SK-N-DZ (cell line): Measurements from ENCODE around the gene CISTR.
A peak's percentile ranks its signal among the peaks of the same experiment; 100 is the strongest.

ENCODE experiments used
- DNase-seq: peaks from one replicate; pipeline ENCODE4 v3.0.0-alpha.2; 2015; ENCODE audit warnings: low spot score

CISTR gene

DNA sequence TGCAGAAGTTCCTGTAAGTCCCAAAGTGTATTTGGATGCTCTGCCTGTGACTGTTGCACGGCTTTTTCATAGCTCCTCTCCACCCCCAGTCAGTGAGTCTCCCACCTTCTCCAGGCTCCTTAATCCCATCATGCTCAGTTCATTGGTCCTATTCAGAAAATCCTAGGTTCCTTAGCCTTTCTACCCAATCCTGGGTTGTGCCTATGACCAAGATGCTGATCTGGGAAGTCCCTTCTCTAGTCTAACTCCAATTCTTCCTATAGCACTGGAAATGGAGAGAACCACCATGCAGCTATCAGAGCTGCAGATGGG, 7.7 kb downstream of the CISTR start:
- DNase-seq, result no peak

DNA sequence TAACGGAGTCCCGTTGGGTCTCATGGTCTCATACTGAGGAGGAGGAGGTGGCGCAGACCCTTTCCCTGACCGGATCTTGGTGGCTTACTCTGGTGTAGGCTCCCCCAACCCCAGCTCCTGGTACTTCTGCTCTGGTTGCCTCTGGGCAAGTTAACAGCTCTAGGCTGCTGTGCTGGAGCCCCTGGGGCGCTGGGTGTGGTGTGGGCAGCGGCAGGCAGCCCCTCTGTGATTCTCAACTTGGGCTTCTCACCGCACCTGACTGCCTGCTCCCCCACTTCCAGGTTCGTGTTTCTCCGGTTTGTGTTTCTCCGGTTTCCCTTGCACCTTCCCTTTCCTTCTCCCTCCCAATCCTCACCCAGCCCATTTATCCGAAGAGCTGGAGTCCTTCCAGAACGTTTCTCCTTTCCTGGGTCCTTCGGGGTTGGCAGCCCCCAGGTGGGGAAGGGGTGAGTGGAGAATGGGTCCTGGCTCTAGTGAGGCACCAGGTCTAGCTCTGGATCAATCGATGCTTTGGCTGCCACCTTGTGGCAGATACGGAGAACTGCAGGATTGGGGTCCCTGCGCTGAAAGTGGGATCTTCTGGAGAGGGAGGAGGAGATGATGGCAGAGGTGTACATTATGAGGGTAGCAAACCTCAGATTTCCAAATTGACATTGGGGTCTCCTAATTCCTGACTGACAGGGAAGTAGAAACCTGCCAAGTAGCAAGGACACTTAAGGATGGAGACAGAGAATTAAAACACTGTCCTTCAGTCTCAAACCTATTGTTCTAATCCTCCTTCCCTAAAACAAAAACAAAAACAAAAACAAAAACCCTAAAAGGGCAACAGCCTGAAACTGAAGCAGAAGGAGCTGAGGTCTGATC, 8.3 kb downstream of the CISTR start:
- peak; percentile 79 for DNase-seq

DNA sequence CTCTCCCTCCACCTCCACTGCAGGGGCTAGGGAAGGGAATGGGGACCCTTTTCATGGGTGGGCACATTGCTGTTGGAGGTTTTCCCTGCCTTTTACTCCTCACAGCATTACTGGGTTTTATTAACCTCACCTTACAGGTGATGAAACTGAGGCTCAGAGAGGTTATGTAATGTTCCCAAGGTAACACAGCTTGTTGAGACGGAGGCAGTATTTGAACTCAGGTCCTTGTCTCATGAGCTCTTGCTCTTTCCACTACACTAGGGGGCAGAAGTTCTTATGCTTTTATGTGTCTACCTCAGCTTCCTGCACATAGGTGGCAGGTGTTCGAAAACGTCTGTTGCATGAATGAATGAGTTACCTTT, 11.7 kb downstream of the CISTR start:
- no peak for DNase-seq

DNA sequence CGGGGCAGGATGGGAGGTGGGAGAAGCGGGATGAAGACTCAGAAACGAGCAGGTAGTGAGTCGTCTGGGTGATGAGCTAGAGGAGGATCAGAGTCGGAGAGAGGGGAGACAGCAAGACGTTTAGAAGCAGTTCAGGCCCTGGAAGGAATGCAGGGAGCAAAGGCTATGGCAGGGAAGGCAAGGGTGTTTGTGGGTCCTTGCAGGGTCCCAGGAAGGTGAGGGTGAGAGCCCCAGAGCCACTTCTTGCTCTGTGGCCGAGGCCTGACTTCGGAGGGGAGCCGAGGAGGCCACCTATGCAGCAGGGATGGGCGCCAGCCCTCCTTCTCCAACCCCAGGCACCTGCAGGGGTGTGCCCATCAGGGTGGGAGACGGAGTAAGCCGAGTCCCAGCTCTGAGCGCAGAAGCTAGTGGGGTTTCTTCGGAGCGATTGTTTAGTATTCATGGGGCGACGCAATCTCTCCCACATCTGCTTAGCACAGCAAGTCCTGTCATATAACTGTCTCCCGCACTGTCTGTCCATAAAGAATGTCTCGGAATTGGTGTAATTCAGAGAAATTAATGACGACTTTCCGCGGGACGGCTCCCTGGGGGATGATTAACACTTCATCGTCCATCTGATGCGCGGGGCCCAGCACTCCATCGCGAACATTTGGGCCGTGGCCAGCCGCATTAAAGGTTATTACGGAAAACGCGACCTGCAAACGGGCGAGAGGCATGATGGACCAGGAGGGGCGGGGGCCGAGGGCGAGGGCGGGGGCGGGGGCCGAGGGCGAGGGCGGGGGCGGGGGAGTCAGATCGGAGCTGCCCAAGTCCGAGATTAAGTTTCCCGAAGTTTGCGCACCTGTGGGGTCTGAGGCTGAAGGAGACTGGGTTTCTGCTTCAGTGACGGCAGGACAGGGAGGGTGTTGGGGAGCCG, 12.3 kb downstream of the CISTR start:
- DNase-seq, result no peak

DNA sequence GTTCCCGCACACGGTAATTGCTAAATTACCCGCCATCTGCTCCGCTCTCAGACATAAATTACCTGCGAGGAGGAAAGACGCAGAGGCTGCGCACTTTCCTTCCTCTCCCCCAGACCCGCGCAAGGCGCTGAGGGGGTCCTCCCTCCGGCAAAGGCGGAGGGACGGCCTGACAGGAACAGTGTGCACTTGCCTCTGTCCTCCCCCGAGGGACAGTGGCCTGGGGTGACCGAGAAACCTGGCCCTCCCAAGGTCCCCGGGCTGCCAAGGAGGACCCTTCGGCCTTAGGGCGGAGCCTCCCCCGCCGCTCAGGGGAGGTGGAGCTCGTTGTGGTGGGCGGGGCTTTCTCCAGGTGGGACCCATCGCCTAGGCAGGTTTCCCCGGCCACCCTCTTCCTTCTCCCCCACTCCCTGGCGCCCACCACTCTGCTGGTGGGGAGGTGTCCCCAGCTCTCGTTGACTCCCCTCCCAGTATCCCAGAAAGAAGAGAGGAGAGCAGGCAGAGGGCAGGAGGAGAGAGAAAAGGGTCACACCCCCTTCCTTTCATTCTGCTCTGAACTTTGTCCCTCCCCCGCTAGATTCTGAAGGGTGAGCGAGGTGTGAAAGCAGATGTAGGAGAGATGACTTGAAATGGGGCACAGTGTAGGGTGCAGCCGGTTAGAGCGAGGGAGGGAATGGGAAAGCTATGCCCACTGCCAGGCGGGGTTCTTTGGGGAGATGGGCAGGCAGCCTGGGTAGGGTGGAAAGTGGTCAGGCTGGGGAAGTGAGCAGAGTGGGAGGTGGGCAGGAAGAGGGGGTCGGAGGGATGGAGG, 13.2 kb downstream of the CISTR start:
- no peak for DNase-seq

DNA sequence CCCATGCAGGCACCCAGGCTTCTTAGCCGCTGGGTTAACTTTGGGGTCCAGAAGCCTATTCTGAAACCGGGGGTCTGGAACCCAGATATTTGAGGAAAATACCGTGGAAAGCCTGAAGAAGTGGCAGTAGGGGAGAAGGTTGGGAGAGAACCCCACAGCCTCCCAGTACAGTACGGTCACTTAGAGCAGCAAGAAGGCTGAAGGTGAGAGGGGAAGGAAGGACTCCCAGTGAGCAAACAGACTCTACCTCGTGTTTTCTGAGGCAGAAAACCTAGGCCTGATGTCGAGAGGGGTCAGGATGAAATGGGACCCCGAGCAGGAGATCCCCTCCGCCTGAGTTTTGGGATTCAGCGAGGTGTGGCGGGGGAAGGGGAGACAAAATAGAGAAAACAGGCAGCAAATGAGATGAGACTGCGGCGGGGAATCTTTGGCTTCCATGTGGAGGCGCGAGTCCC, 13.8 kb downstream of the CISTR start:
- DNase-seq, result no peak

DNA sequence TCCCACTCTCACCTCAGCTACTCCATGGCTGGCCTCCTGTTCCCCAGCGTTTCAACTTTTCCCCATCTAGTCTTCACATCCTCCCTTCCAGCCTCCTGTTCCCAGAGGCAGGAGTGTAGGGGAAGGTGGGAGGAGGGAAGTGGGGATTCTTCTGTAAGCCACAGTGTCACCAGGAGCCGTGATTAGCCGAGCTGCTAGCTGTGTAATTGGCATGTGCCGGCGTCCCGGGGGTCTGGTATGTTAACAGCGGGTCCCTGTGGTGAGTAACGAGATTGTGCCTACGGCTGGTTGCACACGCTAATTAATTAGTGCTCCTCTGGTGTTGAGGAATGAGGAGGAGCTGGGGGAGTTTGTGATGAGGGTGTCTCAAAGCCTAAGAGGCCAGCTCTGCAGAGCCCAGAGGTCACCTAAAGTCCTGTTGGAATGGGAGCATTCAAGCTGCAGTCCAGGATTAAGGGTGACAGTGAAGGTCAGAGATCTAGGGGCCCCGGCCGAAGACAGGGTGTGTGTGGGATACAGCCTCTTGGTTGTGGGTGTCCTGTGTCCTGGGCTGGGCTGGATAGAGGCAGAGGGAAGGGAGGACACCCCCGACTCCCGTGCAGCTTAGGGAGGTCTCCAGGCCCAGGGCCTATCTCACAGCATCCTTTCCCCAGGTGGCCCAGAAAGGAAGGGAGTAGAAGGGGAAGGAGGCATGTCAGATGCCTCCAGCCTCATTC, 14.5 kb downstream of the CISTR start:
- no peak for DNase-seq

DNA sequence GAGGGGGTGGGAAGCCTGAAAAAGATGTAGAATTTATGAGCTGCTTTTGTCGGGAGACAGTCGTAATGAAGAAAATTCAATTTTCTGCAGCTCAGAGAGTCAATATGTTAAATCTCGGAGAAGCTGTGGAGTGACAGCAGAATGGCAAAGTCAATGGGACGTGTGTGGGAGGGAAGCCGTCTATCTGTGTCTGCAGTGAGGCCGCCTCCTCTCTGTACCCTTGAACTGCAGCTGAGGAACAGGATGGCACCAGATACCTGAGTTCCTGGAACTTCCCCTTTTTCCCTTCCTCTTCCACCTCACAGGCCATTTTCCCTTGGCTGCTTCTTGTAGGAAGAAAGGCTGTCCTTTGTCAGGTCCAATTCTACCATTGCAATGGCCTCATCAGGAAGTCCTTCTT, 15.2 kb downstream of the CISTR start:
- no peak for DNase-seq

DNA sequence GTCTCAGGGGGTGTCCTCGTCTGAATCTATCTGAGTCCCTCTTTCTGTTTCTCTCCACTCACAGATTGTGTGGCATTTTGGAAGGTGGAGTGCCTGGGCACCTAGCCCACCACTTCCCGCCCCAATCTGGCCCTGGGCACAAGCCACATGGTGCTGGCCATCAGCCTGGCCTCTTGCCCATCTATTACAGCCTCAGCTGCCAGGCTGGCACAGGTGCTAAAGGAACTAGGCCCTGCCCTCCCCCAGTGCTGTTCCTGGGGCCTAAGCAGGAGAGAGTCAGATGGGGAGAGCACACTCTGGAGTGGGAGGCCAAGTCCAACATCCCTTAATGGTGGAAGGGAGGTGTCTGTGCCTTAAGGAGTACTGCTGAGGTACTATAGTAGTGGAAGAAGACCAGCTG, 16.2 kb downstream of the CISTR start:
- DNase-seq, result no peak

DNA sequence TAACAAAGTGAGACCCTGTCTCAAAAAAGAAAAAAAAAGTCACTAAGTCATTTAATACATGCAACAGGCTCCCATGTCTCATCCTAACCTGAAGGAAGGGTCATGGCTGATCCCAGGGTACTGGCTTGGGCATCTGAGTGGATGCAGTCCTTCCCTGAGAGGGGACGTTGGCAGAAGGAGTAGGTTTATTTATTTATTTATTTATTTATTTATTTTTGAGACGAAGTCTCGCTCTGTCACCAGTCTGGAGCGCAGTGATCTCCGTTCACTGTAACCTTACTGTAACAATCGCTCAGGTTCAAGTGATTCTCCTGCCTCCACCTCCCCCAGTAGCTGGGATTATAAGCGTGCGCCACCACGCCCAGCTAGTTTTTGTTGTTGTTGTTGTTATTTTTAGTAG, 17.4 kb downstream of the CISTR start:
- no peak for DNase-seq

DNA sequence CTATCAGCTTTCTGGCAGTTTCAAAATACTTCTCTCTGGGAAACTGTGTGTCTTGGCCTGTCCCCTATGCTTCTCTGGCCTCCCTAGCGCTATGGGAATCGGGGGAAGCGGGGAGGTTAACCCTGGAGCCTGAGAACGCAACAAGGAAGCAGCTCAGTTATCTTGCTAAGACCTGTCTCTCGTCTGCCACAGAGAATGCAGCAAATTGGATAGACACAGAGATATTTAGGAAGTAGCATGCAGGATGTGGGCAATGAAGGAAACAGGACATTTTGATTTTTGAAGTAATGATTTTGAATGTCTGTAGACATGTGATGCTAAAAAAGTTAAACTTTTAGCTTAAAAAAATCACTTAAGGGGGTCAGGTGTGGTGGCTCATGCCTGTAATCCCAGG, 18.0 kb downstream of the CISTR start:
- DNase-seq, result no peak

DNA sequence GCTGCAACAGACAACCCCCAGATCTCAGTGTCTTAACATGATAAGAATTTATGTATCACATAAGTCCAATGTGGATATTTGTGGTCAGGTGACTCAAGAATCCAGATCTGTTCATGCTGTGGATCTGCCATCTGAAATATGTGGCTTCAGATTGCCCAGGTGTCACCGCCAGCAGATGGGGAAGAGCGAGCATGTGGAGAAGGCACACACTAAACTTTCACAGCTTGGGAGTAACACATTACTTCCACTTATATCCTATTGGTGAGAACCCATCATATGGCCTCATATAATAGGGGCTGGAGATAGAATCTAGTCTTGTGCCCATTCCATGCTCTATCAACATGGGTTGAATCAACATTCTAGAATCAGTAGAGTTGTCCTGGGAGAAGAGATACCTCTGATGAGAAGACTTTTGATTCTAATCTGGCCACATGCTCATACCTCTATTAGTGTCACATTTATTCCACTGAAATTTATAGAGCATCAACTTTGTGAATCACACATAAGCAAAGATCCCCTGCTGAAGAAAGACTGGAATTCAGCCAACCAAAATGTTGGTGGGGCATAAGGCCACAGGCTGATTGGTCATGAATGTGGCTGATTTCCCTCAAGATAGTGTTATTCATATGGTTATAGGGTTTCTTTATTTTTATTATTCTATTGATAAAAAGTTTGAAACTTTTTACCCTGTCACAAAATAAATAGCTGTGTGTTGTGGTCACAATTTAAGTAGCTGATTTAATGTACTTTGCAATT, 18.6 kb downstream of the CISTR start:
- DNase-seq, result no peak

DNA sequence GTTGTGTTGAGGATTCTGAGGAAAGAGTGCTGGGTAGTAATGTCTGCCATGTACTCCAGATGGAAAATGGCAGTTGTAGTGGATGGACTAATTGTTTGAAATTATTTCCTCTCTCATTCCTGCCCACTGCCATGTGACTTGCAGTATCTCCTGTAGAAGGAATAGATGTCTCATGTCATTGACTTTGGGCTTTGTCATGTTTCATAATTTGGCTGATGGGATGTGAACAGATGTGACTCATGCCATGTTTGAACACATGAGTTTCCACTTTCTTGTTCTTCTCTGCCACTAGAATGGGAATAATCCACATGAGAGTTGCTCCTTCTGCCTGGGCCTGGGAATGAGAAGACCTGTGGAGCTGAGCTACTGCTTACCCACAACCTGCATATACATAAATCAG, 22.1 kb downstream of the CISTR start:
- DNase-seq, result no peak

DNA sequence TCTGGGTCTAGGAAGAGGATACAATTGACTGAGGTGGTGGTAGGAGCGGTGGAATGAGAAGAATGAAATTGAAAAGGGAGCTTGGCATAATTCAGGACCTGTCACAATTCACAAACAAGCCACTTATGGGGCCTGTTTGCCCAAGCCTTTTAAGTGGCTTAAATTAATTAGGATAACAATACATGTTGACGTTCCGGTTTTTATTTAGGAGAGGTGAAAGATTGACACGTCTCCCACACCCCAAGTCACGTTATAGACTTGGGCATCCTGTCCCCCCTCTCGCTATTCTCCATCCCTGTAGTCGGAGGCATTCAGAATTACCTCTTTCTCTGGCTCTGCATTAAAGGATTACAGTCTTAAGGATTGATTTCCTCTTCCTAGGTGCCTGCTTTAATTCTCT, 23.6 kb downstream of the CISTR start:
- no peak for DNase-seq

DNA sequence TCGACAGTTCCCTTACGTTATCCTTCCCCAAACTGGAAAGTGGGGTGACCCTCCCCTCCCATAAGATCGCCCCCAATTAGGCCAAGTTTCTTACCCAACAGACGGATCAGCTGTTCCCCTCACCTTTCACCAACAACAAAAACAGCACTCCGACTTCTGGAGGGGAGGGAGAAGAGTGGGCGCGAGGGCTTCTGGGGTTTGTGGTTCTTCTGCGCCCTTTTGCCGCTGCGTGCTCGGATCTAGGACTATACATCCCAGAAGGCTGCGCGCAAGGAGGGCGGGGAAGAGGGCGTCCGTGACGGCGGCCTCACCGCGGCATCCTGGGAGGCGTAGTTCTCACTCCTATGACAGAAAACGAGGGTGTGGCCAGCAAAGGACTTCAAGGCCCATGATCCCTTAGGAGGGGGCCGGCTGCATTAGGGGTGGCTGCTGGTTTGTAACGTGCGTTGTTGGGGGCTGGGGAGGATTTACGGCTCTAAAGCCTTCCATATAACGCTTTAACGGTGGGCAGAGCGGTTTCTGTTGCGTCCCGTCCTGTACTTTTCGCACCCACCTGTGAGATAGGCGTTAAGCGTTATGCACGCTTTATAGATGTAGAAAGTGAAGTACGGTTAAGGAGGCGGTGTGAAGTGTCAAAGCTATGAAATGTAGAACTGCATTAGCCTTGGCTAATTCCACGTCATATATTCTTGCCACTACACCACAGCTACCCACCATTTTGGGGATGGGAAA, 24.3 kb downstream of the CISTR start, which contains the start of gene CALCOCO1:
CALCOCO1 (minus strand) TSS at position 143 of the 732 bp plus-strand sequence. CDS start 2,210 bp downstream, outside the sequence.
- peak; percentile 97 for DNase-seq

DNA sequence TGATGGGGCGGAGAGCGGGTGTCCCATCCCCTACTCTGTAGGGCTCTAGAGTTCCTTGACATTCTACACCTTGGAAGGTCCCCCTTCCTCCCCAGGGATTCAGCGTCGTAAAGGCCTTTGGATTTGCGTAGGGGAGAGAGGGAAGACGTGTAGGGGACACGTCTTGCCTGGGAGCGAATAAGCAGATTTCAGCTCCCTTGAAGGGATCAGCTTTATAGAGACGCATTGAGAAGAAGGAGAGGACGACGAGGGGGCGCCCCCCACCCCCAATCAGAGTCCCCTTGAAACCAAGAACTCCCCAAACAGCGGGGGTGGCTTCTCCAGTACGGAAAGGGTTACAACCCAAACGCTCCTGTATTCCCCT, 24.9 kb downstream of the CISTR start:
- no peak for DNase-seq

DNA sequence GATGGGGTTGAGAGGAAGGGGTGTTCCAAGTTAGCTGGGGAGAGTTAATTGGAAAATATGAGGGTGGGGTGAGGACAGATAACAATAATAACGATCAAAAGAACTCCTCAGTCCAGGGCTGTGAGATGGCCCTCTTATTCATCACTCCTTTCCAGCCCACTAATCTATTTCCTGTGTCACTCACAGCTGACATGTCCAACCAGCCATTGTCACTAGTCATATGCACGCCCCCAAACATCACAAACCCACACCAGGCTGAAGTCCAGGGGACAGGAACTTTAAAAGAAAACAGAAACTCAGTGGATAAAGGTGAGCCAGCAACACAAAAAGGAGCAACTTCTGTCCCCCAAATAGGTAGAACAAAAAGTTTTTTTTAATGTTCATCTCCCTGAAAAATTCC, 25.4 kb downstream of the CISTR start:
- DNase-seq, result no peak

DNA sequence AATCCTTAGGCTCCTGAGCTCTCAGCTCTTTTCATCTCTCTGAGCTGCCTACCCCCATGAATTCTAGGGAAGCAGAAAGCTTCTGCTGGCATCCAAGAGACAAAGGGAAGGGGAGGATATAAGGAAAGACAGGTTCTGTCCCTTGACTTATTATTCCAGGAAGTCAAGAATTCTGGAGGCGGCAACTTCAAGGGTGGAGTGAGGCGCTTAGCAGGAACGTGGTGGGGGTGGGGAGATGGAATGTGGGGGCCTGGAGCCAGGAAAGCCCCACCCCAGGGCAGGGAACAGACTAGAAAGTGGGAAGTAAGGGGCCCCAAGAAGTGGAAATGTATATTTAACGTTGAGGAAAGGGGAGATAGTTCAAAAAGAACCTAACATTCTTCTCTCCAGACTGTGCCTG, 26.0 kb downstream of the CISTR start:
- DNase-seq, result no peak

DNA sequence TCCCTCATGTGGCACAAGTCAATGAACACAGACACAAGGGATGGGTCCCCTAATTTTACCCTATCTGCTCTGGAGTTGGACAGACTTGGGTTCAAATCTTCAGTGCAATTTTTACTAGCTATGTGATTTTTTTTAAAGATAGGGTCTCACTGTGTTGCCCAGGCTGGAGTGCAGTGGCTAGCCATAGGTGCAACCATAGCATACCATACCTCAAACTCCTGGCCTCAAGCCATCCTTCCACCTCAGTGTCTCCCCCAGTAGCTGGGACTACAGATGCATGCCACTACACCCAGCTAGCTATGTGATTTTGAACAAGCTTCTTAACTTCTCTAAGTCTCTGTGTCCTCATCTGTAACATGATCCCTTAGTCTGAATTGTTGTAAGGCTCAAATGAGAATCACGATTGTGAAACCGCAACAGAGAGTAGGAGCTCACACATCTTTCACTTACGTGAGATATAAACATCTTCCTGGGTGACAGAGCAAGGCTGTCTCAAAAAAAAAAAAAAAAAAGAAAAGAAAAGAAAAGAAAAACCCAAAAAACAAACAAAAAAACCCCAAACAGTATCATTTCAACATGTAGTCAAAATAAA, 29.2 kb downstream of the CISTR start:
- DNase-seq, result no peak

DNA sequence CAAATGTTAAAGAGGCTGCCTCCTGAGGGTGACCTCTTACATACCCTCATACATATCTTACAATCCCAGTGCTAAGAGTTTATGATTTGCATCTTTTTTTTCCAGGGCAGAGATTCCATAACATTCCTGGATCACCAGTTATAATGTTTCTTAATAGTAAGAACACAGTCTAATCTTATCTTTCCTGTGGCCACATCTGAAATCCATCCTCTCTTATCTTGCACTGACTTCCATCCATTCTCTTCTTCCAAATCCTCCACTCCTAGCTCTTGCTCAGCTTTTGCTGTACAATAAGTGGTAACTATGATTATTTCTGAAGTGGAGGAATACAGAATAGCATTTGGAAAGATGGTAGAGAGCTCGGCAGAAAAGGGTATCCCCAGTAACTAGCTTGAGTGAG, 30.8 kb downstream of the CISTR start:
- DNase-seq, result no peak
